ENCODE results near the gene OSMR.

Gene OSMR

GRCh38 chr5:38953426-38954012 lies 107.7 kb downstream of the OSMR start:
- no peak for TF ChIP-seq CTCF (IDR thresholded peaks at IDR 0.05)

GRCh38 chr5:38961691-38962090 lies 115.9 kb downstream of the OSMR start:
- TF ChIP-seq CTCF (IDR thresholded peaks at IDR 0.05): no peak

GRCh38 chr5:38968665-38969064 lies 122.9 kb downstream of the OSMR start:
- no peak for TF ChIP-seq CTCF (IDR thresholded peaks at IDR 0.05)

- TF ChIP-seq CTCF (IDR thresholded peaks at IDR 0.05): no peak
Observed at GRCh38 chr5:38978036-38978435, 132.2 kb downstream of the OSMR start.

- no peak for TF ChIP-seq CTCF (IDR thresholded peaks at IDR 0.05)
Observed at GRCh38 chr5:38979535-38979934, 133.7 kb downstream of the OSMR start.
